MM.1S (cell line): ENCODE results near the gene ASCC3.

ENCODE experiments used
- CTCF ChIP-seq: fragments of 300-600 bp; sonication (generic); IDR thresholded peaks from 2 replicates; pipeline ENCODE4 v1.5.1; 2016; ENCODE audit warnings: antibody characterized with exemption, low read length, mixed read lengths
- EZH2phosphoT487 ChIP-seq: fragments of 300-600 bp; sonication (generic); IDR thresholded peaks from 2 replicates; pipeline ENCODE4 v1.6.1; 2018; ENCODE audit warnings: antibody characterized with exemption, low read length

GRCh38 chr6:100808638-100809275 is 72.4 kb downstream of the ASCC3 start:
- TF ChIP-seq CTCF (no peak), EZH2phosphoT487 (no peak)
